ENCODE data around the gene CCDC149. TPM values are rescaled to one million over a fixed set of nuclear protein-coding genes. Genes with fewer than 3 reads are reported as not detected.

CCDC149 gene
- total and polyA plus RNA-seq, 4 donors = 1.4 to 11.2 (median 3.4) TPM

DNA sequence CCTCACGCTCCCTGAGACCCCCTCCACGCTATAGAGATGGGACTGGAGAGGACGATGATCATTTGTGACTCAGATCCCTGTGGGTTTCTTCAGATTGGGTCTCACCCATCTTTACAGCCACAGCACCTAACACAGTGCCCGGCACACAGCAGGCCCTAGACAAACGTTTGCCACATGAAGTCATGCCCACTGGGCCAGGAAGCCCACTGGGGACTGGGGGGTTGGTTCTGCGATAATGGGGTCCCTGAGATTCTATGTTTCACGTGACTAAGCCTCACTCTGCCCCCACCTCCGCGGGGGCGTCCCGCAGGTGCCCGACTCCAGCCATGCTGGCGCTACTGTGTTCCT is 113.7 kb downstream of the CCDC149 start:
- H3K27ac ChIP-seq (ENCODE audit: low read depth in 1 of 2, low read length in 2 of 2) = no peak overlapping the region
- no peaks in the 10 kb centered on the region for H3K9me3 ChIP-seq (ENCODE audit: control insufficient read depth in 4 of 4, low read length in 3 of 4)
- H3K4me1 ChIP-seq (ENCODE audit: control insufficient read depth in 4 of 4, insufficient read depth in 4 of 4, low read length in 3 of 4) = peaks cover 0 to 21% (median 13%) of the 10 kb centered on the region in 4 donors
- no peak overlapping the region for H3K9ac ChIP-seq (ENCODE audit: low read depth in 1 of 2, low read length in 2 of 2)
- no peak overlapping the region for H3K4me3 ChIP-seq (ENCODE audit: low read depth in 1 of 3, low read length in 3 of 3)
- 70% methylated on average over 13 of the region's 13 CpGs for WGBS
- DNase-seq (ENCODE audit: low spot score) = no peak
- peaks cover 0 to 10% (median 6%) of the 10 kb centered on the region in 4 donors for H3K27me3 ChIP-seq (ENCODE audit: control insufficient read depth in 4 of 4, insufficient read depth in 4 of 4, low read length in 3 of 4)
- no peaks in the 10 kb centered on the region for H3K36me3 ChIP-seq (ENCODE audit: control insufficient read depth in 4 of 4, insufficient read depth in 3 of 4, low read depth in 1 of 4, low read length in 3 of 4)
- TF ChIP-seq NR2F2 (IDR thresholded peaks at IDR 0.05) = no peak
- TF ChIP-seq, protein P1, sequence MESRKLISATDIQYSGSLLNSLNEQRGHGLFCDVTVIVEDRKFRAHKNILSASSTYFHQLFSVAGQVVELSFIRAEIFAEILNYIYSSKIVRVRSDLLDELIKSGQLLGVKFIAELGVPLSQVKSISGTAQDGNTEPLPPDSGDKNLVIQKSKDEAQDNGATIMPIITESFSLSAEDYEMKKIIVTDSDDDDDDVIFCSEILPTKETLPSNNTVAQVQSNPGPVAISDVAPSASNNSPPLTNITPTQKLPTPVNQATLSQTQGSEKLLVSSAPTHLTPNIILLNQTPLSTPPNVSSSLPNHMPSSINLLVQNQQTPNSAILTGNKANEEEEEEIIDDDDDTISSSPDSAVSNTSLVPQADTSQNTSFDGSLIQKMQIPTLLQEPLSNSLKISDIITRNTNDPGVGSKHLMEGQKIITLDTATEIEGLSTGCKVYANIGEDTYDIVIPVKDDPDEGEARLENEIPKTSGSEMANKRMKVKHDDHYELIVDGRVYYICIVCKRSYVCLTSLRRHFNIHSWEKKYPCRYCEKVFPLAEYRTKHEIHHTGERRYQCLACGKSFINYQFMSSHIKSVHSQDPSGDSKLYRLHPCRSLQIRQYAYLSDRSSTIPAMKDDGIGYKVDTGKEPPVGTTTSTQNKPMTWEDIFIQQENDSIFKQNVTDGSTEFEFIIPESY (IDR thresholded peaks at IDR 0.05) = no peak
- TF ChIP-seq, protein P2, sequence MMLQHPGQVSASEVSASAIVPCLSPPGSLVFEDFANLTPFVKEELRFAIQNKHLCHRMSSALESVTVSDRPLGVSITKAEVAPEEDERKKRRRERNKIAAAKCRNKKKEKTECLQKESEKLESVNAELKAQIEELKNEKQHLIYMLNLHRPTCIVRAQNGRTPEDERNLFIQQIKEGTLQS (IDR thresholded peaks at IDR 0.05) = no peak
- no peak for TF ChIP-seq MAX (IDR thresholded peaks at IDR 0.05)
- TF ChIP-seq FOXA1 (IDR thresholded peaks at IDR 0.05) = no peak
- no peak for TF ChIP-seq HNF4A (conservative IDR thresholded peaks at IDR 0.05)
- TF ChIP-seq GABPA (IDR thresholded peaks at IDR 0.05 in 1 of 2, conservative IDR thresholded peaks at IDR 0.05 in 1 of 2) = no peak
- no peak for TF ChIP-seq EGR1 (IDR thresholded peaks at IDR 0.05; ENCODE audit: low read depth in 2 of 2)
- no peak for TF ChIP-seq JUND (IDR thresholded peaks at IDR 0.05)
- TF ChIP-seq TAF1 (conservative IDR thresholded peaks at IDR 0.05) = no peak
- TF ChIP-seq SP1 (IDR thresholded peaks at IDR 0.05) = no peak
- TF ChIP-seq, protein P3, sequence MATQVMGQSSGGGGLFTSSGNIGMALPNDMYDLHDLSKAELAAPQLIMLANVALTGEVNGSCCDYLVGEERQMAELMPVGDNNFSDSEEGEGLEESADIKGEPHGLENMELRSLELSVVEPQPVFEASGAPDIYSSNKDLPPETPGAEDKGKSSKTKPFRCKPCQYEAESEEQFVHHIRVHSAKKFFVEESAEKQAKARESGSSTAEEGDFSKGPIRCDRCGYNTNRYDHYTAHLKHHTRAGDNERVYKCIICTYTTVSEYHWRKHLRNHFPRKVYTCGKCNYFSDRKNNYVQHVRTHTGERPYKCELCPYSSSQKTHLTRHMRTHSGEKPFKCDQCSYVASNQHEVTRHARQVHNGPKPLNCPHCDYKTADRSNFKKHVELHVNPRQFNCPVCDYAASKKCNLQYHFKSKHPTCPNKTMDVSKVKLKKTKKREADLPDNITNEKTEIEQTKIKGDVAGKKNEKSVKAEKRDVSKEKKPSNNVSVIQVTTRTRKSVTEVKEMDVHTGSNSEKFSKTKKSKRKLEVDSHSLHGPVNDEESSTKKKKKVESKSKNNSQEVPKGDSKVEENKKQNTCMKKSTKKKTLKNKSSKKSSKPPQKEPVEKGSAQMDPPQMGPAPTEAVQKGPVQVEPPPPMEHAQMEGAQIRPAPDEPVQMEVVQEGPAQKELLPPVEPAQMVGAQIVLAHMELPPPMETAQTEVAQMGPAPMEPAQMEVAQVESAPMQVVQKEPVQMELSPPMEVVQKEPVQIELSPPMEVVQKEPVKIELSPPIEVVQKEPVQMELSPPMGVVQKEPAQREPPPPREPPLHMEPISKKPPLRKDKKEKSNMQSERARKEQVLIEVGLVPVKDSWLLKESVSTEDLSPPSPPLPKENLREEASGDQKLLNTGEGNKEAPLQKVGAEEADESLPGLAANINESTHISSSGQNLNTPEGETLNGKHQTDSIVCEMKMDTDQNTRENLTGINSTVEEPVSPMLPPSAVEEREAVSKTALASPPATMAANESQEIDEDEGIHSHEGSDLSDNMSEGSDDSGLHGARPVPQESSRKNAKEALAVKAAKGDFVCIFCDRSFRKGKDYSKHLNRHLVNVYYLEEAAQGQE (IDR thresholded peaks at IDR 0.05) = no peak
- no peak for TF ChIP-seq HNF4G (IDR thresholded peaks at IDR 0.05)
- TF ChIP-seq FOXA2 (IDR thresholded peaks at IDR 0.05) = no peak
- TF ChIP-seq, protein P4, sequence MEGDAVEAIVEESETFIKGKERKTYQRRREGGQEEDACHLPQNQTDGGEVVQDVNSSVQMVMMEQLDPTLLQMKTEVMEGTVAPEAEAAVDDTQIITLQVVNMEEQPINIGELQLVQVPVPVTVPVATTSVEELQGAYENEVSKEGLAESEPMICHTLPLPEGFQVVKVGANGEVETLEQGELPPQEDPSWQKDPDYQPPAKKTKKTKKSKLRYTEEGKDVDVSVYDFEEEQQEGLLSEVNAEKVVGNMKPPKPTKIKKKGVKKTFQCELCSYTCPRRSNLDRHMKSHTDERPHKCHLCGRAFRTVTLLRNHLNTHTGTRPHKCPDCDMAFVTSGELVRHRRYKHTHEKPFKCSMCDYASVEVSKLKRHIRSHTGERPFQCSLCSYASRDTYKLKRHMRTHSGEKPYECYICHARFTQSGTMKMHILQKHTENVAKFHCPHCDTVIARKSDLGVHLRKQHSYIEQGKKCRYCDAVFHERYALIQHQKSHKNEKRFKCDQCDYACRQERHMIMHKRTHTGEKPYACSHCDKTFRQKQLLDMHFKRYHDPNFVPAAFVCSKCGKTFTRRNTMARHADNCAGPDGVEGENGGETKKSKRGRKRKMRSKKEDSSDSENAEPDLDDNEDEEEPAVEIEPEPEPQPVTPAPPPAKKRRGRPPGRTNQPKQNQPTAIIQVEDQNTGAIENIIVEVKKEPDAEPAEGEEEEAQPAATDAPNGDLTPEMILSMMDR (IDR thresholded peaks at IDR 0.05; ENCODE audit: low read depth, low read length, missing input control) = no peak
- TF ChIP-seq RXRA (IDR thresholded peaks at IDR 0.05) = no peak
- TF ChIP-seq YY1 (IDR thresholded peaks at IDR 0.05) = no peak
- TF ChIP-seq RAD21 (IDR thresholded peaks at IDR 0.05) = no peak

Data from liver (tissue), 9 donors.